Activated naive CD8-positive, alpha-beta T cell treated with anti-CD3 and anti-CD28 coated beads, Interleukin-2, amount 10 ng/mL, durations not matched to agents 7 days and 5 days (primary cell): Measurements from ENCODE around the gene ZNF584. TPM values are rescaled to one million over a fixed set of nuclear protein-coding genes. Genes with fewer than 3 reads are reported as not detected.

ENCODE experiments used
- ATAC-seq: fragments of 150-1000 bp; cut with Tn5 transposase; one replicate; pipeline ENCODE4 v1.10.0; 2021; ENCODE audit warnings: low read depth, moderate library complexity
- POLR2A ChIA-PET: fragments of 350-600 bp; sonication (Branson Sonifier 250); formaldehyde crosslinking; loops from one replicate; lab custom pipeline; 2021; ENCODE audit warnings: antibody characterized with exemption; lab: Charles Lee
- DNase-seq: peaks from one replicate; pipeline ENCODE4 v3.0.0; 2021
- H3K27ac Mint-ChIP-seq: one replicate; pipeline ENCODE4 v1.8.0; 2022; ENCODE audit warnings: mild to moderate bottlenecking, mixed read lengths
- H3K27me3 Mint-ChIP-seq: one replicate; pipeline ENCODE4 v1.8.0; 2022; ENCODE audit warnings: mild to moderate bottlenecking, moderate library complexity, mixed read lengths
- H3K36me3 Mint-ChIP-seq: one replicate; pipeline ENCODE4 v1.8.0; 2021; ENCODE audit warnings: mild to moderate bottlenecking, mixed read lengths
- H3K4me1 Mint-ChIP-seq: one replicate; pipeline ENCODE4 v1.8.0; 2021; ENCODE audit warnings: mixed read lengths
- H3K4me3 Mint-ChIP-seq: one replicate; pipeline ENCODE4 v1.8.0; 2022; ENCODE audit warnings: mild to moderate bottlenecking, moderate library complexity, mixed read lengths
- H3K9me3 Mint-ChIP-seq: one replicate; pipeline ENCODE4 v1.8.0; 2021; ENCODE audit warnings: mixed read lengths
- total RNA-seq, 2 experiments: library from RNA; stranded (reverse); gene quantifications; one replicate each; pipeline ENCODE4 v1.2.3, GENCODE V29; 2021

ZNF584 gene
- total RNA-seq, 2 experiments from 2014 or later = 8.6 to 10.6 TPM

GRCh38 chr19:58379246-58379645 lies 29.2 kb upstream of the ZNF584 start:
- no peaks in the 10 kb centered on the region for H3K27me3 Mint-ChIP-seq
- DNase-seq (no peak), ATAC-seq (no peak)
- H3K4me1 Mint-ChIP-seq = peaks cover 13% of the 10 kb centered on the region
- H3K27ac Mint-ChIP-seq = peak overlapping the region; percentile 96
- H3K36me3 Mint-ChIP-seq = no peaks in the 10 kb centered on the region
- POLR2A ChIA-PET = interaction anchor here (0.6 to 4.2 kb wide), 4 partner anchors 16 to 61 kb away, joined by 3 to 34 read pairs (median 7); partner anchors contain the start of genes ZNF132, ZNF497 and ZSCAN22
- H3K9me3 Mint-ChIP-seq = no peaks in the 10 kb centered on the region
- peak overlapping the region; percentile 92 for H3K4me3 Mint-ChIP-seq

- POLR2A ChIA-PET = interaction anchor here (0.5 to 4.2 kb wide), 8 partner anchors 17 to 644 kb away, joined by 3 to 34 read pairs (median 3); partner anchors contain the start of genes ZBTB45, ZNF132, ZNF497 and ZSCAN22
- H3K4me1 Mint-ChIP-seq = peaks cover 13% of the 10 kb centered on the region
- ATAC-seq = no peak
Measured at GRCh38 chr19:58380037-58380661, 28.3 kb upstream of the ZNF584 start.

DNA sequence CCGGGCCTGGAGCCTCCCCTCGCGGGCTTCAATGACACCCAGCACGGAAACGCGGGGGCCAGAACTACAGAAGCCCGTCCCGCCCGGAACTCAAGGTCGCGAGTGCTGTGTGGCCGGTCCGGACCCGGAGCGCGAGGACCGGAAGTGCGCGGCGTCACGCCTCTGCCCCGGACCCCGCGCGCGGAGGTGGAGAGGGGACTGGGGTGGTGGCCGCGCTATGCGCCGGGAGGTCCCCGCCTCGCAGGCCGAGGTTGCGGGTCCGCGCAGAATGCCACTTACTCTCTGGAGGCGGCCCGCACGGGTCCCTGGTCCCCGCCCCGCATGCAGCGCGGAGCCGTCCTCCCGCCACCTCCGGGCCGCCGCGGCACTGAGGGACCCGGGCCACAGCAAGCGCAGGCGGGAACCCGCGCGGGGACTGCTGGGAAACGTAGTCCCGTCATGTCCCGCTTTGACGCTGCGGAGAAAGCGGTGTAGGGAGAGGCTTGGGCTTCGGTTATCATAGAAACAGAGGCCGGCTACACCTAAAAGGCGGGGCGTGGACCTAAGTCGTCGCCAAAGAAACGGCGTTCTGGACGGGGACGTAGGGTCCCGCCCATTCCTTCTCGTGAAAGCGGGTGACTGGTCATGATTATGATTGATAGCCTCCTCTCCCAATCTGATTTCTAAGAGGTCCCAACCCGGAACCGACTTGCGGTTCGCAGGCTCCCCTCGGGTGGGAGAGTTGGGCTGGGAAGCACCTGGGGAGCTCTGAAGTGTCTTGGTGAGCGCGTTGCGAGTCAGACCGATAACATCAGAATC lies 27.6 kb upstream of the ZNF584 start, which contains the start of gene ZNF837:
TSS of gene ZNF837 (minus strand) at position 369 of the 798 bp plus-strand sequence. CDS start 11,698 bp downstream, outside the sequence.
- H3K4me1 Mint-ChIP-seq = peaks cover 17% of the 10 kb centered on the region
- DNase-seq (peak; percentile 95), ATAC-seq (peak; percentile 93)
- H3K27ac Mint-ChIP-seq = peak within 1 kb of the TSS; percentile 96
- no peaks in the 10 kb centered on the region for H3K27me3 Mint-ChIP-seq
- H3K9me3 Mint-ChIP-seq = no peaks in the 10 kb centered on the region
- H3K36me3 Mint-ChIP-seq = no peaks in the 10 kb centered on the region
- peak within 1 kb of the TSS; percentile 92 for H3K4me3 Mint-ChIP-seq
- POLR2A ChIA-PET = interaction anchor here (0.5 to 4.2 kb wide), 11 partner anchors 11 to 645 kb away, joined by 3 to 34 read pairs (median 4); partner anchors contain the start of genes ZNF274, ZNF497, ZNF584 and ZSCAN22

More at GRCh38 chr19:58380037-58380661, 28.3 kb upstream of the ZNF584 start:
- no peaks in the 10 kb centered on the region for H3K27me3 Mint-ChIP-seq
- H3K4me3 Mint-ChIP-seq = peak overlapping the region; percentile 92
- no peaks in the 10 kb centered on the region for H3K9me3 Mint-ChIP-seq
- H3K36me3 Mint-ChIP-seq = no peaks in the 10 kb centered on the region
- DNase-seq = no peak
- peak overlapping the region; percentile 96 for H3K27ac Mint-ChIP-seq

GRCh38 chr19:58381460-58382212 lies 26.8 kb upstream of the ZNF584 start:
- ATAC-seq = no peak
- Mint-ChIP-seq H3K27ac (peak overlapping the region; percentile 90), H3K4me3 (peak overlapping the region; percentile 92), H3K27me3 (no peaks in the 10 kb centered on the region), H3K9me3 (no peaks in the 10 kb centered on the region), H3K4me1 (peaks cover 19% of the 10 kb centered on the region), H3K36me3 (no peaks in the 10 kb centered on the region)
- POLR2A ChIA-PET = interaction anchor here (0.6 to 4.2 kb wide), 9 partner anchors 11 to 419 kb away, joined by 3 to 34 read pairs (median 4); partner anchors contain the start of genes ZNF274, ZNF497 and ZNF584
- no peak for DNase-seq

- DNase-seq = no peak
- peaks cover 25% of the 10 kb centered on the region for H3K4me1 Mint-ChIP-seq
- POLR2A ChIA-PET = interaction anchor here (0.7 to 4.2 kb wide), 2 partner anchors 20 to 27 kb away, joined by 3 to 34 read pairs; partner anchors contain the start of gene ZNF497
Measured at GRCh38 chr19:58382997-58383603, 25.3 kb upstream of the ZNF584 start.

GRCh38 chr19:58385313-58385890 lies 23.0 kb upstream of the ZNF584 start:
- peak overlapping the region; percentile 96 for H3K27ac Mint-ChIP-seq
- H3K4me3 Mint-ChIP-seq = peak overlapping the region; percentile 96
- H3K36me3 Mint-ChIP-seq = peaks cover 11% of the 10 kb centered on the region
- no peaks in the 10 kb centered on the region for H3K9me3 Mint-ChIP-seq
- H3K27me3 Mint-ChIP-seq = no peaks in the 10 kb centered on the region
- peaks cover 27% of the 10 kb centered on the region for H3K4me1 Mint-ChIP-seq
- POLR2A ChIA-PET = interaction anchor here (0.8 to 3.0 kb wide), 3 partner anchors 23 to 135 kb away, joined by 3 to 20 read pairs (median 5); partner anchors contain the start of gene ZNF497
- no peak for ATAC-seq
- DNase-seq = no peak

More at GRCh38 chr19:58382997-58383603, 25.3 kb upstream of the ZNF584 start:
- no peak for ATAC-seq
- peaks cover 3% of the 10 kb centered on the region for H3K36me3 Mint-ChIP-seq
- no peaks in the 10 kb centered on the region for H3K27me3 Mint-ChIP-seq
- H3K4me3 Mint-ChIP-seq = peak overlapping the region; percentile 56
- H3K27ac Mint-ChIP-seq = peak overlapping the region; percentile 48
- H3K9me3 Mint-ChIP-seq = no peaks in the 10 kb centered on the region

DNA sequence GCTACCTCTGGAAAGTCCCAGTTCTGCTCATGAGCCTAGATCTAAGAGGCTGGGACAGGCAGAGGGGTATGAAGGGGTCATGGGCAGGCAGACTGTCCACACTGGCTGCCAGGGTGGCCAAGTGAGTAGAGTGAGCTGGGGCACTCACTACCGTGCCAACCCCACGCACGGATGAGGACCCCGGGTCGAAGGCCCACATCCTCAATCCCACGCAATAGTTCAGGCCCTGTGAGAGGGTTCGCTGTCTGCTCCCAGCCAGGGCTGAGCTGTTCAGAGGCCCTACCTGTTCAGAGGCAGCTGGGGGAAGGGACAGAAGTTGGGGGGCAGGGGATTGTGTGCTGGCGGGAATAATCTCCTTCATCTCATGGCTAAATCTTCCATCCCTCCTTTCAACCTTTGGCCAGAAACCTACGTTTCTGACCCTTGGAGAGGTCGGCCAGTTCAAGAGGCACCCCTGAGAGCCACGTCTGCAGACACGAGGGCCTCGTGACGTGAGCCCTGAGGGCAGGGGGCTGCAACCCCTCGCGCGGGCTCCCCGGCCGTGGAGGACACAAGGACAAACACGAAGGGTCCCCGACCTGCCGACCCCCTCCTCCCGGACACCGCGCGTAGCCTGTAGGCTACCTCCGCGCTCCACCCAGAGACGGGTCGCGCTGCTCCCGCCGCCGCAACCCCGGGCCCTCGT lies 22.4 kb upstream of the ZNF584 start:
- peak overlapping the region; percentile 96 for H3K4me3 Mint-ChIP-seq
- DNase-seq (no peak), ATAC-seq (no peak)
- no peaks in the 10 kb centered on the region for H3K9me3 Mint-ChIP-seq
- H3K36me3 Mint-ChIP-seq = peaks cover 15% of the 10 kb centered on the region
- H3K4me1 Mint-ChIP-seq = peaks cover 32% of the 10 kb centered on the region
- H3K27me3 Mint-ChIP-seq = no peaks in the 10 kb centered on the region
- peak overlapping the region; percentile 96 for H3K27ac Mint-ChIP-seq
- POLR2A ChIA-PET = interaction anchor here (0.6 to 3.0 kb wide), 6 partner anchors 23 to 134 kb away, joined by 3 to 20 read pairs (median 4); partner anchors contain the start of gene ZNF497

- POLR2A ChIA-PET = interaction anchor here (0.5 to 3.0 kb wide), 9 partner anchors 9 to 134 kb away, joined by 3 to 20 read pairs (median 4); partner anchors contain the start of genes RNF225 and ZNF497
- peak; percentile 91 for ATAC-seq
Measured at GRCh38 chr19:58386576-58387337, 21.7 kb upstream of the ZNF584 start, which contains the start of gene RPS5. Gene RPS5 (plus strand): TSS chr19:58387269. CDS start chr19:58388138, 869 bp downstream.

GRCh38 chr19:58387338-58388174 lies 20.9 kb upstream of the ZNF584 start:
- POLR2A ChIA-PET = interaction anchor here (0.5 to 3.0 kb wide), 4 partner anchors 8 to 70 kb away, joined by 3 to 20 read pairs (median 6); partner anchors contain the start of genes RNF225 and ZNF497
- no peak for DNase-seq
- peaks cover 18% of the 10 kb centered on the region for H3K36me3 Mint-ChIP-seq
- no peak for ATAC-seq
- H3K9me3 Mint-ChIP-seq = no peaks in the 10 kb centered on the region
- no peaks in the 10 kb centered on the region for H3K27me3 Mint-ChIP-seq
- H3K4me1 Mint-ChIP-seq = peaks cover 29% of the 10 kb centered on the region
- H3K4me3 Mint-ChIP-seq = peak overlapping the region; percentile 96
- peak overlapping the region; percentile 96 for H3K27ac Mint-ChIP-seq

More at GRCh38 chr19:58386576-58387337, 21.7 kb upstream of the ZNF584 start, which contains the start of gene RPS5:
- DNase-seq = peak; percentile 92
- no peaks in the 10 kb centered on the region for H3K27me3 Mint-ChIP-seq
- H3K4me3 Mint-ChIP-seq = peak within 1 kb of the TSS; percentile 96
- H3K27ac Mint-ChIP-seq = peak within 1 kb of the TSS; percentile 96
- H3K4me1 Mint-ChIP-seq = peaks cover 32% of the 10 kb centered on the region
- H3K9me3 Mint-ChIP-seq = no peaks in the 10 kb centered on the region
- peaks cover 18% of the 10 kb centered on the region for H3K36me3 Mint-ChIP-seq

- POLR2A ChIA-PET = interaction anchor here (1.8 kb wide), 1 partner anchor 42 kb away, joined by 5 read pairs; no protein-coding TSS in a partner anchor
- Mint-ChIP-seq H3K27me3 (no peaks in the 10 kb centered on the region), H3K9me3 (no peaks in the 10 kb centered on the region), H3K4me3 (peak overlapping the region; percentile 96), H3K27ac (peak overlapping the region; percentile 96), H3K36me3 (peaks cover 23% of the 10 kb centered on the region), H3K4me1 (peaks cover 32% of the 10 kb centered on the region)
- no peak for DNase-seq
- ATAC-seq = no peak
Measured at GRCh38 chr19:58388175-58388526, 20.3 kb upstream of the ZNF584 start.
